Smooth muscle cell of the brain vasculature (primary cell): ENCODE measurements around the gene ARPC5L.
"Not testable (repeated sequence)": the region's sequence is repeated elsewhere in the genome, so short reads cannot be mapped to it uniquely, and the experiment has no call there.

Experiments
- DNase-seq: peaks from one replicate; pipeline ENCODE4 v3.0.0-alpha.2; 2012; ENCODE audit warnings: low read depth, low spot score

Gene ARPC5L

GRCh38 chr9:124890179-124890578 lies 28.2 kb downstream of the ARPC5L start:
- no peak for DNase-seq

GRCh38 chr9:124894035-124894740 lies 32.3 kb downstream of the ARPC5L start:
- DNase-seq = no peak

GRCh38 chr9:124894741-124895170 lies 32.8 kb downstream of the ARPC5L start:
- DNase-seq = peak; percentile 9

GRCh38 chr9:124897570-124898460 lies 35.9 kb downstream of the ARPC5L start:
- DNase-seq = no peak

- DNase-seq = no peak
Observed at GRCh38 chr9:124899845-124900244, 37.9 kb downstream of the ARPC5L start.

GRCh38 chr9:124906966-124907365 lies 45.0 kb downstream of the ARPC5L start:
- no peak for DNase-seq

GRCh38 chr9:124908098-124908497 lies 46.2 kb downstream of the ARPC5L start:
- DNase-seq = no peak

GRCh38 chr9:124911766-124912165 lies 49.8 kb downstream of the ARPC5L start:
- DNase-seq = no peak

GRCh38 chr9:124913378-124913777 lies 51.4 kb downstream of the ARPC5L start:
- DNase-seq = no peak

- no peak for DNase-seq
Observed at GRCh38 chr9:124914753-124915405, 52.9 kb downstream of the ARPC5L start.

- not testable (repeated sequence) for DNase-seq
Observed at GRCh38 chr9:124920394-124920793, 58.5 kb downstream of the ARPC5L start.
